COR-L47 (cell line): ENCODE data around the gene LRFN2.

Experiments used
- DNase-seq: peaks from one replicate; lab custom pipeline; 2025; lab: John Stamatoyannopoulos, UW

LRFN2 gene

GRCh38 chr6:40398810-40399477 lies 188.2 kb downstream of the LRFN2 start:
- no peak for DNase-seq

GRCh38 chr6:40398034-40398691 lies 189.0 kb downstream of the LRFN2 start:
- no peak for DNase-seq

- no peak for DNase-seq
Measured at GRCh38 chr6:40397287-40398033, 189.7 kb downstream of the LRFN2 start.

GRCh38 chr6:40395698-40396076 lies 191.5 kb downstream of the LRFN2 start:
- DNase-seq: no peak

GRCh38 chr6:40395066-40395697 lies 192.0 kb downstream of the LRFN2 start:
- DNase-seq: no peak

- no peak for DNase-seq
Measured at GRCh38 chr6:40394381-40394780, 192.8 kb downstream of the LRFN2 start.

- no peak for DNase-seq
Measured at GRCh38 chr6:40393641-40394040, 193.5 kb downstream of the LRFN2 start.

- DNase-seq: no peak
Measured at GRCh38 chr6:40392589-40392988, 194.6 kb downstream of the LRFN2 start.

- DNase-seq: no peak
Measured at GRCh38 chr6:40391851-40392517, 195.2 kb downstream of the LRFN2 start.

GRCh38 chr6:40391086-40391485 lies 196.1 kb downstream of the LRFN2 start:
- no peak for DNase-seq

- DNase-seq: no peak
Measured at GRCh38 chr6:40390144-40390800, 196.9 kb downstream of the LRFN2 start.

- DNase-seq: no peak
Measured at GRCh38 chr6:40389254-40389653, 197.9 kb downstream of the LRFN2 start.

- no peak for DNase-seq
Measured at GRCh38 chr6:40387871-40388264, 199.3 kb downstream of the LRFN2 start.

GRCh38 chr6:40387127-40387870 lies 199.9 kb downstream of the LRFN2 start:
- DNase-seq: no peak

- no peak for DNase-seq
Measured at GRCh38 chr6:40386200-40386599, 201.0 kb downstream of the LRFN2 start.

- no peak for DNase-seq
Measured at GRCh38 chr6:40383348-40384115, 203.6 kb downstream of the LRFN2 start.

- DNase-seq: no peak
Measured at GRCh38 chr6:40380271-40380670, 206.9 kb downstream of the LRFN2 start.

GRCh38 chr6:40379811-40380210 lies 207.4 kb downstream of the LRFN2 start:
- no peak for DNase-seq

- DNase-seq: no peak
Measured at GRCh38 chr6:40378725-40379074, 208.5 kb downstream of the LRFN2 start.

GRCh38 chr6:40378071-40378724 lies 209.0 kb downstream of the LRFN2 start:
- DNase-seq: no peak
